Measurements from ENCODE around the gene TRUB2.

DNA sequence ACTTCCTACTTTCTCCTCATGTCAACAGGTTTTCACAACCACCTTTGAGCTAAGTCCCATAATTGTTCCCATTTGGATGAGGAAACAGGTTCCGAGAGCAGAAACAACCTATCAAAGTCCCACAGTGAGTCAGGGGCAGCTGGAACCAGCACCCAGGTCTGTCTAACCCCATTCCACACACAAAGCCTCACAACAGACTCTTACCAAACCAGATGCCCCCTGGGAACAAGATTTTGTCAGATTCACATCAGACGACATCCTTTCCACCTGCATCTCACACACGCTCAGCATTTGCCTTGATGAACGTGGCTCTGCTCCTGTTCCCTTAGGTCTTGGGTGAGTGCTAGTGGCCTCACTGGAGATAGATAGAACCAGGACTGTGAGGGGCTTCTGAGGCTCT, 29.2 kb downstream of the TRUB2 start:
- TF ChIP-seq, protein P1, sequence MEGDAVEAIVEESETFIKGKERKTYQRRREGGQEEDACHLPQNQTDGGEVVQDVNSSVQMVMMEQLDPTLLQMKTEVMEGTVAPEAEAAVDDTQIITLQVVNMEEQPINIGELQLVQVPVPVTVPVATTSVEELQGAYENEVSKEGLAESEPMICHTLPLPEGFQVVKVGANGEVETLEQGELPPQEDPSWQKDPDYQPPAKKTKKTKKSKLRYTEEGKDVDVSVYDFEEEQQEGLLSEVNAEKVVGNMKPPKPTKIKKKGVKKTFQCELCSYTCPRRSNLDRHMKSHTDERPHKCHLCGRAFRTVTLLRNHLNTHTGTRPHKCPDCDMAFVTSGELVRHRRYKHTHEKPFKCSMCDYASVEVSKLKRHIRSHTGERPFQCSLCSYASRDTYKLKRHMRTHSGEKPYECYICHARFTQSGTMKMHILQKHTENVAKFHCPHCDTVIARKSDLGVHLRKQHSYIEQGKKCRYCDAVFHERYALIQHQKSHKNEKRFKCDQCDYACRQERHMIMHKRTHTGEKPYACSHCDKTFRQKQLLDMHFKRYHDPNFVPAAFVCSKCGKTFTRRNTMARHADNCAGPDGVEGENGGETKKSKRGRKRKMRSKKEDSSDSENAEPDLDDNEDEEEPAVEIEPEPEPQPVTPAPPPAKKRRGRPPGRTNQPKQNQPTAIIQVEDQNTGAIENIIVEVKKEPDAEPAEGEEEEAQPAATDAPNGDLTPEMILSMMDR (IDR thresholded peaks at IDR 0.05): no peak
- TF ChIP-seq POLR2A (IDR thresholded peaks at IDR 0.05) (no peak), POLR2AphosphoS5 (IDR thresholded peaks at IDR 0.05) (no peak)
